ENCODE measurements around the gene AGPAT2.
"Not testable (repeated sequence)": the region's sequence is repeated elsewhere in the genome, so short reads cannot be mapped to it uniquely, and the experiment has no call there.

- not testable (repeated sequence) for TF ChIP-seq CTCF, POLR2A (IDR thresholded peaks at IDR 0.05)
Observed at GRCh38 chr9:136632072-136632471, 55.2 kb downstream of the AGPAT2 start.

Data from body of pancreas (tissue), 4 donors.